GM13977 (cell line): ENCODE results near the gene SH3RF3.
"Not testable (repeated sequence)": the region's sequence is repeated elsewhere in the genome, so short reads cannot be mapped to it uniquely, and the experiment has no call there.

Experiments
- DNase-seq: peaks from one replicate; pipeline ENCODE4 v3.0.0; 2012; ENCODE audit warnings: low spot score
- CTCF ChIP-seq: IDR thresholded peaks from 2 replicates; pipeline ENCODE4 v1.5.1; 2012; ENCODE audit warnings: mild to moderate bottlenecking, control low read depth; ENCODE audit not compliant: insufficient read depth; ENCODE audit errors: extremely low read depth, missing control alignments
- in situ Hi-C: fragments of 300-500 bp; cut with MboI; formaldehyde crosslinking; loops from one replicate; pipeline ENCODE4 v1.12.0; 2022; ENCODE audit warnings: low sequenced_read_pairs, low pct_unique_long_range_greater_than_20kb, mixed read lengths, inconsistent platforms; ENCODE audit not compliant: unreplicated experiment

The SH3RF3 gene

GRCh38 chr2:109159096-109159495, 30.1 kb downstream of the SH3RF3 start:
- no peak for DNase-seq
- no peak for TF ChIP-seq CTCF
- in situ Hi-C loops: no loop called here

GRCh38 chr2:109160714-109161440, 31.9 kb downstream of the SH3RF3 start:
- no peak for DNase-seq
- TF ChIP-seq CTCF: no peak
- in situ Hi-C loops: no loop called here

GRCh38 chr2:109162367-109162766, 33.4 kb downstream of the SH3RF3 start:
- in situ Hi-C loops, DNase-seq: not testable (repeated sequence)

GRCh38 chr2:109162999-109163398, 34.0 kb downstream of the SH3RF3 start:
- TF ChIP-seq CTCF: no peak
- no peak for DNase-seq
- in situ Hi-C loops: no loop called here

GRCh38 chr2:109164311-109164710, 35.3 kb downstream of the SH3RF3 start:
- TF ChIP-seq CTCF: no peak
- no peak for DNase-seq
- in situ Hi-C loops: no loop called here

GRCh38 chr2:109164739-109165221, 35.8 kb downstream of the SH3RF3 start:
- no peak for DNase-seq
- TF ChIP-seq CTCF: no peak
- in situ Hi-C loops: no loop called here

GRCh38 chr2:109166811-109167210, 37.8 kb downstream of the SH3RF3 start:
- TF ChIP-seq CTCF: no peak
- DNase-seq: no peak
- in situ Hi-C loops: no loop called here
